Heart left ventricle (tissue), 13 donors: ENCODE data around the gene ETFB.

Experiments used
- CTCF ChIP-seq, 12 donors: fragments of 200-600 bp; sonication (generic) in 4 of 12; IDR thresholded peaks; one replicate each; pipeline versions ENCODE4 v1.5.0 to v1.8.0; 2018 to 2022; ENCODE audit warnings: antibody characterized with exemption in 12 of 12, mild to moderate bottlenecking in 5 of 12
- POLR2A ChIP-seq, 2 donors: fragments of 450-650 bp; IDR thresholded peaks; one replicate each; pipeline ENCODE4 v1.6.1; 2017; ENCODE audit warnings: antibody characterized with exemption in 2 of 2, mild to moderate bottlenecking in 2 of 2, moderate library complexity in 2 of 2
- donor health status: ischemic (EF 13 %, LVEDD 7.1; RV severe dilation, severe dysfunction).
- donor health status: DM: no; HTN: yes; CAD: no.
- donor health status: DM: no; HTN: no; CAD: no.
- donor health status: ischemic (EF 25% LVEDD 6.9; RV normal size, moderate dysfunction).
- donor health status: ischemic (EF 25% LVEDD 5.7; RV mildly dilated, moderate dysfunction).
- donor health status: ischemic (EF 35%, LVEDD 5.7; RV mildly dilated, moderate dysfunction).
- donor health status: nonischemic (EF 11% LVEDD 7.7; RV severe dilation, severe dysfunction).
- donor health status: DM: yes; HTN: yes; CAD: no.
- donor health status: PGD.
- donor health status: ischemic (EF 29% LVEDD 5.4; RV normal size, mild dysfunction).
- donor health status: nonischemic (EF 23%, LVEDD 6.1; RV moderate dilation, normal function).

- no peak for TF ChIP-seq CTCF (IDR thresholded peaks at IDR 0.05)
- TF ChIP-seq POLR2A (IDR thresholded peaks at IDR 0.05), result no peak
These were observed 14.2 kb upstream of the ETFB start for GRCh38 chr19:51380379-51380778.
